ENCODE measurements around the gene METRNL. TPM values are rescaled to one million over a fixed set of nuclear protein-coding genes. Genes with fewer than 3 reads are reported as not detected.
"Not testable (repeated sequence)": the region's sequence is repeated elsewhere in the genome, so short reads cannot be mapped to it uniquely, and the experiment has no call there.

The METRNL gene
- total RNA-seq (10 to 100 TPM; 22.3 to 22.9 TPM), polyA plus RNA-seq (2.6 TPM)

- H3K9me3 Mint-ChIP-seq, result no peaks in the 10 kb centered on the region
Observed at GRCh38 chr17:83079352-83079747, at the start of gene METRNL. TSS of gene METRNL (plus strand) at chr17:83079609. CDS start at chr17:83079816, 207 bp downstream.

GRCh38 chr17:83030432-83030831, 49.0 kb upstream of the METRNL start:
- H3K4me1 Mint-ChIP-seq, result peaks cover 22 to 31% (median 25%) of the 10 kb centered on the region in 3 donors
- CTCF ChIA-PET, result no interaction called here
- no peaks in the 10 kb centered on the region for H3K36me3 ChIP-seq (ENCODE audit: insufficient read depth, low read length)

More at GRCh38 chr17:83079352-83079747, at the start of gene METRNL:
- Mint-ChIP-seq H3K27me3 (peaks cover 0 to 11% of the 10 kb centered on the region in 2 donors), H3K4me3 (peak within 1 kb of the TSS; percentile 24 to 83 (median 64)), H3K36me3 (peaks cover 0 to 28% (median 0%) of the 10 kb centered on the region in 3 donors), H3K4me1 (peaks cover 29 to 38% (median 33%) of the 10 kb centered on the region in 3 donors), H3K27ac (peak within 1 kb of the TSS in 1 of 8 donors; percentile 86)
- no peaks in the 10 kb centered on the region for H3K9me3 ChIP-seq (ENCODE audit: low read length)
- no peak within 1 kb of the TSS for H3K27ac ChIP-seq (ENCODE audit: low read depth, low read length)
- peaks cover 35% of the 10 kb centered on the region for H3K4me1 ChIP-seq (ENCODE audit: insufficient read depth, low read length)
- ChIA-PET POLR2A (interaction anchor here (0.6 to 1.0 kb wide), 2 partner anchors 8 to 28 kb away, joined by 3 read pairs; no protein-coding TSS in a partner anchor), CTCF (no interaction called here)
- H3K27me3 ChIP-seq (ENCODE audit: insufficient read depth, low read length, poor library complexity, severe bottlenecking), result no peaks in the 10 kb centered on the region
- peak; percentile 37 to 75 (median 53) for DNase-seq
- H3K36me3 ChIP-seq (ENCODE audit: insufficient read depth, low read length), result no peaks in the 10 kb centered on the region
- H3K4me3 ChIP-seq (ENCODE audit: low read length), result peak within 1 kb of the TSS; percentile 37

GRCh38 chr17:83031321-83031945, 48.0 kb upstream of the METRNL start:
- Mint-ChIP-seq H3K36me3 (peaks cover 0 to 41% (median 19%) of the 10 kb centered on the region in 3 donors), H3K27ac (no peak overlapping the region), H3K9me3 (no peaks in the 10 kb centered on the region), H3K27me3 (peaks cover 0 to 4% of the 10 kb centered on the region in 2 donors), H3K4me1 (peaks cover 12 to 21% (median 15%) of the 10 kb centered on the region in 3 donors), H3K4me3 (no peak overlapping the region)
- H3K4me1 ChIP-seq (ENCODE audit: insufficient read depth, low read length), result no peaks in the 10 kb centered on the region
- no peaks in the 10 kb centered on the region for H3K9me3 ChIP-seq (ENCODE audit: low read length)
- no peak for DNase-seq
- ChIA-PET CTCF (no interaction called here), POLR2A (no interaction called here)
- H3K27me3 ChIP-seq (ENCODE audit: insufficient read depth, low read length, poor library complexity, severe bottlenecking), result no peaks in the 10 kb centered on the region
- H3K27ac ChIP-seq (ENCODE audit: low read depth, low read length), result no peak overlapping the region
- H3K36me3 ChIP-seq (ENCODE audit: insufficient read depth, low read length), result no peaks in the 10 kb centered on the region
- H3K4me3 ChIP-seq (ENCODE audit: low read length), result no peak overlapping the region

More at GRCh38 chr17:83030432-83030831, 49.0 kb upstream of the METRNL start:
- no peak overlapping the region for H3K27ac Mint-ChIP-seq
- POLR2A ChIA-PET, result no interaction called here
- H3K27me3 Mint-ChIP-seq, result peaks cover 0 to 3% of the 10 kb centered on the region in 2 donors
- H3K27ac ChIP-seq (ENCODE audit: low read depth, low read length), result no peak overlapping the region
- H3K36me3 Mint-ChIP-seq, result peaks cover 0 to 33% (median 11%) of the 10 kb centered on the region in 3 donors
- H3K4me3 ChIP-seq (ENCODE audit: low read length), result no peak overlapping the region
- no peaks in the 10 kb centered on the region for H3K4me1 ChIP-seq (ENCODE audit: insufficient read depth, low read length)
- no peaks in the 10 kb centered on the region for H3K27me3 ChIP-seq (ENCODE audit: insufficient read depth, low read length, poor library complexity, severe bottlenecking)
- H3K4me3 Mint-ChIP-seq, result no peak overlapping the region
- H3K9me3 ChIP-seq (ENCODE audit: low read length), result no peaks in the 10 kb centered on the region
- no peak for DNase-seq
- no peaks in the 10 kb centered on the region for H3K9me3 Mint-ChIP-seq

GRCh38 chr17:83031946-83032451, 47.4 kb upstream of the METRNL start:
- peaks cover 9 to 18% (median 10%) of the 10 kb centered on the region in 3 donors for H3K4me1 Mint-ChIP-seq
- H3K27ac ChIP-seq (ENCODE audit: low read depth, low read length); DNase-seq; H3K27ac Mint-ChIP-seq; POLR2A ChIA-PET; H3K4me3 Mint-ChIP-seq; H3K27me3 ChIP-seq (ENCODE audit: insufficient read depth, low read length, poor library complexity, severe bottlenecking); H3K9me3 Mint-ChIP-seq; H3K4me1 ChIP-seq (ENCODE audit: insufficient read depth, low read length); H3K27me3 Mint-ChIP-seq; H3K9me3 ChIP-seq (ENCODE audit: low read length); H3K4me3 ChIP-seq (ENCODE audit: low read length); CTCF ChIA-PET; H3K36me3 ChIP-seq (ENCODE audit: insufficient read depth, low read length): not testable (repeated sequence)
- peaks cover 0 to 47% (median 20%) of the 10 kb centered on the region in 3 donors for H3K36me3 Mint-ChIP-seq

- no peaks in the 10 kb centered on the region for H3K4me1 ChIP-seq (ENCODE audit: insufficient read depth, low read length)
- H3K27me3 ChIP-seq (ENCODE audit: insufficient read depth, low read length, poor library complexity, severe bottlenecking), result no peaks in the 10 kb centered on the region
- CTCF ChIA-PET, result no interaction called here
- Mint-ChIP-seq H3K36me3 (peaks cover 2 to 55% (median 22%) of the 10 kb centered on the region in 3 donors), H3K27me3 (peaks cover 0 to 2% of the 10 kb centered on the region in 2 donors), H3K9me3 (no peaks in the 10 kb centered on the region), H3K4me1 (peaks cover 4 to 13% (median 5%) of the 10 kb centered on the region in 3 donors), H3K27ac (peak overlapping the region in 1 of 8 donors; percentile 22), H3K4me3 (no peak overlapping the region)
- no peak overlapping the region for H3K27ac ChIP-seq (ENCODE audit: low read depth, low read length)
- POLR2A ChIA-PET, result no interaction called here
- no peaks in the 10 kb centered on the region for H3K9me3 ChIP-seq (ENCODE audit: low read length)
- no peaks in the 10 kb centered on the region for H3K36me3 ChIP-seq (ENCODE audit: insufficient read depth, low read length)
- no peak overlapping the region for H3K4me3 ChIP-seq (ENCODE audit: low read length)
- no peak for DNase-seq
Observed at GRCh38 chr17:83032781-83033180, 46.6 kb upstream of the METRNL start.

- DNase-seq, result no peak
- H3K36me3 ChIP-seq (ENCODE audit: insufficient read depth, low read length), result no peaks in the 10 kb centered on the region
- ChIA-PET POLR2A (interaction anchor here (0.7 kb wide), 1 partner anchor 38 kb away, joined by 3 read pairs; no protein-coding TSS in a partner anchor), CTCF (interaction anchor here (1.3 kb wide), 1 partner anchor 17 kb away, joined by 3 read pairs; no protein-coding TSS in a partner anchor)
- peaks cover 5 to 57% (median 22%) of the 10 kb centered on the region in 3 donors for H3K36me3 Mint-ChIP-seq
- H3K9me3 ChIP-seq (ENCODE audit: low read length), result no peaks in the 10 kb centered on the region
- no peak overlapping the region for H3K4me3 Mint-ChIP-seq
- H3K27ac Mint-ChIP-seq, result peak overlapping the region in 1 of 8 donors; percentile 6
- no peaks in the 10 kb centered on the region for H3K9me3 Mint-ChIP-seq
- no peaks in the 10 kb centered on the region for H3K27me3 ChIP-seq (ENCODE audit: insufficient read depth, low read length, poor library complexity, severe bottlenecking)
- no peaks in the 10 kb centered on the region for H3K4me1 ChIP-seq (ENCODE audit: insufficient read depth, low read length)
- H3K4me1 Mint-ChIP-seq, result peaks cover 0 to 6% (median 0%) of the 10 kb centered on the region in 3 donors
- H3K27ac ChIP-seq (ENCODE audit: low read depth, low read length), result no peak overlapping the region
- no peak overlapping the region for H3K4me3 ChIP-seq (ENCODE audit: low read length)
- peaks cover 0 to 2% of the 10 kb centered on the region in 2 donors for H3K27me3 Mint-ChIP-seq
Observed at GRCh38 chr17:83034525-83034924, 44.9 kb upstream of the METRNL start.

GRCh38 chr17:83035722-83036121, 43.7 kb upstream of the METRNL start:
- H3K27ac Mint-ChIP-seq, result no peak overlapping the region
- H3K27me3 Mint-ChIP-seq, result peaks cover 0 to 2% of the 10 kb centered on the region in 2 donors
- H3K36me3 Mint-ChIP-seq, result peaks cover 13 to 62% (median 19%) of the 10 kb centered on the region in 3 donors

GRCh38 chr17:83036193-83036592, 43.2 kb upstream of the METRNL start:
- H3K27ac ChIP-seq (ENCODE audit: low read depth, low read length), result no peak overlapping the region
- ChIA-PET POLR2A (no interaction called here), CTCF (no interaction called here)
- no peak overlapping the region for H3K27ac Mint-ChIP-seq
- H3K36me3 ChIP-seq (ENCODE audit: insufficient read depth, low read length), result peaks cover 3% of the 10 kb centered on the region
- H3K4me1 Mint-ChIP-seq, result no peaks in the 10 kb centered on the region
- peaks cover 17 to 63% (median 23%) of the 10 kb centered on the region in 3 donors for H3K36me3 Mint-ChIP-seq
- no peak for DNase-seq
- no peaks in the 10 kb centered on the region for H3K4me1 ChIP-seq (ENCODE audit: insufficient read depth, low read length)
- no peaks in the 10 kb centered on the region for H3K27me3 ChIP-seq (ENCODE audit: insufficient read depth, low read length, poor library complexity, severe bottlenecking)
- H3K9me3 Mint-ChIP-seq, result peaks cover 0 to 9% (median 2%) of the 10 kb centered on the region in 5 donors
- peaks cover 0 to 2% of the 10 kb centered on the region in 2 donors for H3K27me3 Mint-ChIP-seq
- H3K9me3 ChIP-seq (ENCODE audit: low read length), result no peaks in the 10 kb centered on the region
- H3K4me3 ChIP-seq (ENCODE audit: low read length), result no peak overlapping the region
- no peak overlapping the region for H3K4me3 Mint-ChIP-seq

More at GRCh38 chr17:83035722-83036121, 43.7 kb upstream of the METRNL start:
- no peak for DNase-seq
- Histone ChIP-seq H3K36me3 (ENCODE audit: insufficient read depth, low read length) (peaks cover 3% of the 10 kb centered on the region), H3K27me3 (ENCODE audit: insufficient read depth, low read length, poor library complexity, severe bottlenecking) (no peaks in the 10 kb centered on the region), H3K27ac (ENCODE audit: low read depth, low read length) (no peak overlapping the region), H3K4me1 (ENCODE audit: insufficient read depth, low read length) (no peaks in the 10 kb centered on the region), H3K9me3 (ENCODE audit: low read length) (no peaks in the 10 kb centered on the region), H3K4me3 (ENCODE audit: low read length) (no peak overlapping the region)
- H3K4me3 Mint-ChIP-seq, result no peak overlapping the region
- peaks cover 0 to 6% (median 2%) of the 10 kb centered on the region in 5 donors for H3K9me3 Mint-ChIP-seq
- CTCF ChIA-PET, result interaction anchor here (0.5 to 1.3 kb wide), 2 partner anchors 16 to 36 kb away, joined by 3 read pairs; no protein-coding TSS in a partner anchor
- POLR2A ChIA-PET, result no interaction called here
- H3K4me1 Mint-ChIP-seq, result no peaks in the 10 kb centered on the region
